Measurements from ENCODE around the gene FANCC.
"Not testable (repeated sequence)": the region's sequence is repeated elsewhere in the genome, so short reads cannot be mapped to it uniquely, and the experiment has no call there.

Gene FANCC

GRCh38 chr9:95280745-95281144, 36.8 kb downstream of the FANCC start:
- no peak for DNase-seq (ENCODE audit: low spot score)

GRCh38 chr9:95277509-95277908, 40.0 kb downstream of the FANCC start:
- DNase-seq (ENCODE audit: low spot score), result no peak

- DNase-seq (ENCODE audit: low spot score), result no peak
Measured at GRCh38 chr9:95276395-95276954, 41.0 kb downstream of the FANCC start.

- not testable (repeated sequence) for DNase-seq (ENCODE audit: low spot score)
Measured at GRCh38 chr9:95274160-95274559, 43.3 kb downstream of the FANCC start.

GRCh38 chr9:95273369-95274022, 44.0 kb downstream of the FANCC start:
- DNase-seq (ENCODE audit: low spot score), result no peak

GRCh38 chr9:95272830-95273229, 44.7 kb downstream of the FANCC start:
- no peak for DNase-seq (ENCODE audit: low spot score)

GRCh38 chr9:95270790-95271189, 46.7 kb downstream of the FANCC start:
- DNase-seq (ENCODE audit: low spot score), result no peak

- not testable (repeated sequence) for DNase-seq (ENCODE audit: low spot score)
Measured at GRCh38 chr9:95269803-95270773, 47.4 kb downstream of the FANCC start.

- no peak for DNase-seq (ENCODE audit: low spot score)
Measured at GRCh38 chr9:95268681-95269080, 48.8 kb downstream of the FANCC start.

GRCh38 chr9:95266649-95267048, 50.9 kb downstream of the FANCC start:
- DNase-seq (ENCODE audit: low spot score), result no peak

- no peak for DNase-seq (ENCODE audit: low spot score)
Measured at GRCh38 chr9:95265960-95266359, 51.5 kb downstream of the FANCC start.

- DNase-seq (ENCODE audit: low spot score), result no peak
Measured at GRCh38 chr9:95264954-95265615, 52.4 kb downstream of the FANCC start.

GRCh38 chr9:95261890-95262289, 55.6 kb downstream of the FANCC start:
- DNase-seq (ENCODE audit: low spot score), result no peak

- DNase-seq (ENCODE audit: low spot score), result no peak
Measured at GRCh38 chr9:95250462-95251221, 66.9 kb downstream of the FANCC start.

- DNase-seq (ENCODE audit: low spot score), result no peak
Measured at GRCh38 chr9:95249986-95250385, 67.5 kb downstream of the FANCC start.

- no peak for DNase-seq (ENCODE audit: low spot score)
Measured at GRCh38 chr9:95246547-95246946, 71.0 kb downstream of the FANCC start.

GRCh38 chr9:95242613-95243012, 74.9 kb downstream of the FANCC start:
- DNase-seq (ENCODE audit: low spot score), result no peak

GRCh38 chr9:95239071-95239470, 78.4 kb downstream of the FANCC start:
- no peak for DNase-seq (ENCODE audit: low spot score)

- no peak for DNase-seq (ENCODE audit: low spot score)
Measured at GRCh38 chr9:95237336-95237735, 80.2 kb downstream of the FANCC start.

GRCh38 chr9:95230046-95230445, 87.5 kb downstream of the FANCC start:
- DNase-seq (ENCODE audit: low spot score), result no peak

GRCh38 chr9:95229230-95229915, 88.1 kb downstream of the FANCC start:
- DNase-seq (ENCODE audit: low spot score), result no peak

Measured in CD4-positive, alpha-beta T cell treated with Interleukin-15 for 4 hours (primary cell).